Measurements from ENCODE around the gene NEU4.

- TF ChIP-seq CTCF (IDR thresholded peaks at IDR 0.05) (no peak), POLR2AphosphoS5 (IDR thresholded peaks at IDR 0.05) (no peak), POLR2A (IDR thresholded peaks at IDR 0.05) (no peak), EP300 (IDR thresholded peaks at IDR 0.05; ENCODE audit: low read depth) (no peak)
These were observed 39.2 kb upstream of the NEU4 start for GRCh38 chr2:241769819-241770184.

Measured in transverse colon (tissue), 4 donors.